Liver (tissue), 3 donors: ENCODE data around the gene ASAP2.

Experiments
- EGR1 ChIP-seq, 2 donors: IDR thresholded peaks; 2 replicates each; pipeline ENCODE4 v1.6.1; 2016 to 2018; ENCODE audit warnings: antibody characterized with exemption in 2 of 2, low read depth in 2 of 2
- HNF4A ChIP-seq, 2 donors: conservative IDR thresholded peaks; 2 replicates each; pipeline ENCODE4 v1.6.1; 2016; ENCODE audit warnings: antibody characterized with exemption in 2 of 2, mild to moderate bottlenecking in 2 of 2
- HNF4G ChIP-seq: IDR thresholded peaks from 2 replicates; pipeline ENCODE4 v1.6.1; 2016; ENCODE audit warnings: antibody characterized with exemption
- NR2F2 ChIP-seq: IDR thresholded peaks from 2 replicates; pipeline ENCODE4 v1.6.1; 2016; ENCODE audit warnings: antibody characterized with exemption
- RAD21 ChIP-seq, 2 donors: IDR thresholded peaks; 2 replicates each; pipeline ENCODE4 v1.6.1; 2016; ENCODE audit warnings: antibody characterized with exemption in 2 of 2, mild to moderate bottlenecking in 2 of 2
- RXRA ChIP-seq, 2 donors: IDR thresholded peaks; 2 replicates each; pipeline ENCODE4 v1.6.1; 2017 to 2018; ENCODE audit warnings: antibody characterized with exemption in 2 of 2, mild to moderate bottlenecking in 1 of 2
- SP1 ChIP-seq: IDR thresholded peaks from 2 replicates; pipeline ENCODE4 v1.6.1; 2018; ENCODE audit warnings: antibody characterized with exemption, mild to moderate bottlenecking
- TAF1 ChIP-seq: conservative IDR thresholded peaks from 2 replicates; pipeline ENCODE4 v1.6.1; 2016; ENCODE audit warnings: antibody characterized with exemption, mild to moderate bottlenecking
- YY1 ChIP-seq: IDR thresholded peaks from 2 replicates; pipeline ENCODE4 v1.6.1; 2016; ENCODE audit warnings: antibody characterized with exemption, mild to moderate bottlenecking
- TF ChIP-seq, protein P1 (sequence below): fragments of 150-350 bp; IDR thresholded peaks from 2 replicates; pipeline ENCODE4 v1.5.1; 2017; ENCODE audit warnings: improper control_type of control experiment, low read depth, low read length; ENCODE audit not compliant: missing input control
- TF ChIP-seq, protein P2 (sequence below): IDR thresholded peaks from 2 replicates; pipeline ENCODE4 v1.6.1; 2016; ENCODE audit warnings: antibody characterized with exemption
- donor health status: healthy.
- donor health status: healthy.

DNA sequence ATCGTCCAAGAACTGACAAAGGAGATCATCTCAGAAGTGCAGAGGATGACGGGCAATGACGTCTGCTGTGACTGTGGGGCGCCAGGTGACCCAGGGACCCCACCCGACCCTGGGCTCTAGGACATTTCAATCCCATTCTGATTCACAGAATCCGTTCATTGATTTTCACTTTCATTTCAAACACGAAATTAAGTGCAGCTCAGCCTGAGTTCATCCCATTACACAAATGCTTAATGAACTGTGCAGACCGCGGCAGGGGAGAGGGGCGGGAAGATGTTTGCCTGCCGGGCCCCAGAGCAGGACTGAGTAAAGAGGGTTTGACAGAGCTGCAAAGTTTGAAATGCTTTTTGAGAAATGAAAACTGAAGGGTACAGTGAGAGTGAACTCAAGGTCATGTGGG is 149.6 kb downstream of the ASAP2 start:
- TF ChIP-seq, protein P1, sequence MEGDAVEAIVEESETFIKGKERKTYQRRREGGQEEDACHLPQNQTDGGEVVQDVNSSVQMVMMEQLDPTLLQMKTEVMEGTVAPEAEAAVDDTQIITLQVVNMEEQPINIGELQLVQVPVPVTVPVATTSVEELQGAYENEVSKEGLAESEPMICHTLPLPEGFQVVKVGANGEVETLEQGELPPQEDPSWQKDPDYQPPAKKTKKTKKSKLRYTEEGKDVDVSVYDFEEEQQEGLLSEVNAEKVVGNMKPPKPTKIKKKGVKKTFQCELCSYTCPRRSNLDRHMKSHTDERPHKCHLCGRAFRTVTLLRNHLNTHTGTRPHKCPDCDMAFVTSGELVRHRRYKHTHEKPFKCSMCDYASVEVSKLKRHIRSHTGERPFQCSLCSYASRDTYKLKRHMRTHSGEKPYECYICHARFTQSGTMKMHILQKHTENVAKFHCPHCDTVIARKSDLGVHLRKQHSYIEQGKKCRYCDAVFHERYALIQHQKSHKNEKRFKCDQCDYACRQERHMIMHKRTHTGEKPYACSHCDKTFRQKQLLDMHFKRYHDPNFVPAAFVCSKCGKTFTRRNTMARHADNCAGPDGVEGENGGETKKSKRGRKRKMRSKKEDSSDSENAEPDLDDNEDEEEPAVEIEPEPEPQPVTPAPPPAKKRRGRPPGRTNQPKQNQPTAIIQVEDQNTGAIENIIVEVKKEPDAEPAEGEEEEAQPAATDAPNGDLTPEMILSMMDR, result no peak
- TF ChIP-seq HNF4G (no peak), NR2F2 (no peak), EGR1 (IDR thresholded peaks at IDR 0.05; ENCODE audit: low read depth in 2 of 2) (no peak), RXRA (IDR thresholded peaks at IDR 0.05) (no peak), RAD21 (IDR thresholded peaks at IDR 0.05) (no peak), TAF1 (no peak), YY1 (no peak), SP1 (no peak), HNF4A (conservative IDR thresholded peaks at IDR 0.05) (no peak)
- TF ChIP-seq, protein P2, sequence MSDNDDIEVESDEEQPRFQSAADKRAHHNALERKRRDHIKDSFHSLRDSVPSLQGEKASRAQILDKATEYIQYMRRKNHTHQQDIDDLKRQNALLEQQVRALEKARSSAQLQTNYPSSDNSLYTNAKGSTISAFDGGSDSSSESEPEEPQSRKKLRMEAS, result no peak
